Measurements from ENCODE around the gene ARID1A. TPM values are rescaled to one million over a fixed set of nuclear protein-coding genes. Genes with fewer than 3 reads are reported as not detected.

Gene ARID1A
- total and polyA plus RNA-seq, 2 experiments from 2014 or later: 50.0 to 104 TPM

DNA sequence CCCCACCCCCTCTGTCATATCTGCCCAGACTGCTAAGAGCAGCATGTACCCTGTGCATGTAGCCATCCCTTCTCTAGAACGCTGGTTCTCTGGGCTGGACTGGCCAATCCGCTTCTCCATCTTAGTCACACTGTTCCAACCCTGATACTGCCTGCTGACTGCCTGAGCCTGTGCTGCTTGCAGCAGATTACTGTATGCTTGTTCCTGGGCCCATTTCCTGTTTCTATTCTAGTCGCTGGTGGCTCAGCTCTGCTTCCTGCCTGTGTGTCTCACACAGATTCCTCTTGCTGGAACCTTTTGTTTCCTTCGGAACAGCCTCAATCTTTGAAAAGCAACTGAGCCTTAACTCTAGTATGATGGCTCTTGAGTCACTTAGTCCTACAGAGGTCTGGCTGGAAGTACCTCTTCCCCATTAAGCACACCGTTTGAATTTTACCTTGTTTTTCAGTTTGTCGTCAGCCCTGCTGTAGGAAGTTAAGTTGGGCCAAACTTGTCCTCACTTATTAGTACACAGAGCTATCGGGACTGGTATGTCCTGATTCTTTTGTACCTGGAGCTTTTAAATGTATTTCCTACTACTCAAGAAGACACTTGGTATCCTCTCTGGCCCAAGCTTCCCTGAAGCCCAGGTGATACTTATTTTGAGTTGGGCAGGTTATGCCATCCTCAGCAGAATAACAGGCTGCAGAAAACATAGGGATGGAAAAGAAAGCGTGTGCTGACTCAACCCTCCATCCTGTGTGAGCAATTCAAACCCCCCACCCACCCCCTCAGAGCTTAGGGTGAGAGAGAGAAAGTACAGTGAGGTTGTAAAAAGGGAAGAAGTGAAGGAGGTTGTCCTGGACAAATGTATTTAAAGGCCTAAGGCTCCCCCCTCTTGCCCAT, 48.5 kb downstream of the ARID1A start:
- Mint-ChIP-seq H3K4me3 (no peak overlapping the region; the same call in 2 of the 3 replicates), H3K36me3 (ENCODE audit: low read depth) (peaks cover 87% of the 10 kb centered on the region), H3K27me3 (ENCODE audit: insufficient read depth, low read depth, poor library complexity) (peaks cover 12% of the 10 kb centered on the region), H3K27ac (peak overlapping the region; percentile 60; the same call in 1 of the 2 replicates), H3K4me1 (peaks cover 33% of the 10 kb centered on the region), H3K9me3 (no peaks in the 10 kb centered on the region)
- H3K4me1 ChIP-seq (ENCODE audit: insufficient read depth): peaks cover 12% of the 10 kb centered on the region
- TF ChIP-seq NANOG (IDR thresholded peaks at IDR 0.05; ENCODE audit: borderline replicate concordance): 0 out of 2 replicates have a peak, but pooled peaks have one; percentile 16
- TF ChIP-seq, protein P1, sequence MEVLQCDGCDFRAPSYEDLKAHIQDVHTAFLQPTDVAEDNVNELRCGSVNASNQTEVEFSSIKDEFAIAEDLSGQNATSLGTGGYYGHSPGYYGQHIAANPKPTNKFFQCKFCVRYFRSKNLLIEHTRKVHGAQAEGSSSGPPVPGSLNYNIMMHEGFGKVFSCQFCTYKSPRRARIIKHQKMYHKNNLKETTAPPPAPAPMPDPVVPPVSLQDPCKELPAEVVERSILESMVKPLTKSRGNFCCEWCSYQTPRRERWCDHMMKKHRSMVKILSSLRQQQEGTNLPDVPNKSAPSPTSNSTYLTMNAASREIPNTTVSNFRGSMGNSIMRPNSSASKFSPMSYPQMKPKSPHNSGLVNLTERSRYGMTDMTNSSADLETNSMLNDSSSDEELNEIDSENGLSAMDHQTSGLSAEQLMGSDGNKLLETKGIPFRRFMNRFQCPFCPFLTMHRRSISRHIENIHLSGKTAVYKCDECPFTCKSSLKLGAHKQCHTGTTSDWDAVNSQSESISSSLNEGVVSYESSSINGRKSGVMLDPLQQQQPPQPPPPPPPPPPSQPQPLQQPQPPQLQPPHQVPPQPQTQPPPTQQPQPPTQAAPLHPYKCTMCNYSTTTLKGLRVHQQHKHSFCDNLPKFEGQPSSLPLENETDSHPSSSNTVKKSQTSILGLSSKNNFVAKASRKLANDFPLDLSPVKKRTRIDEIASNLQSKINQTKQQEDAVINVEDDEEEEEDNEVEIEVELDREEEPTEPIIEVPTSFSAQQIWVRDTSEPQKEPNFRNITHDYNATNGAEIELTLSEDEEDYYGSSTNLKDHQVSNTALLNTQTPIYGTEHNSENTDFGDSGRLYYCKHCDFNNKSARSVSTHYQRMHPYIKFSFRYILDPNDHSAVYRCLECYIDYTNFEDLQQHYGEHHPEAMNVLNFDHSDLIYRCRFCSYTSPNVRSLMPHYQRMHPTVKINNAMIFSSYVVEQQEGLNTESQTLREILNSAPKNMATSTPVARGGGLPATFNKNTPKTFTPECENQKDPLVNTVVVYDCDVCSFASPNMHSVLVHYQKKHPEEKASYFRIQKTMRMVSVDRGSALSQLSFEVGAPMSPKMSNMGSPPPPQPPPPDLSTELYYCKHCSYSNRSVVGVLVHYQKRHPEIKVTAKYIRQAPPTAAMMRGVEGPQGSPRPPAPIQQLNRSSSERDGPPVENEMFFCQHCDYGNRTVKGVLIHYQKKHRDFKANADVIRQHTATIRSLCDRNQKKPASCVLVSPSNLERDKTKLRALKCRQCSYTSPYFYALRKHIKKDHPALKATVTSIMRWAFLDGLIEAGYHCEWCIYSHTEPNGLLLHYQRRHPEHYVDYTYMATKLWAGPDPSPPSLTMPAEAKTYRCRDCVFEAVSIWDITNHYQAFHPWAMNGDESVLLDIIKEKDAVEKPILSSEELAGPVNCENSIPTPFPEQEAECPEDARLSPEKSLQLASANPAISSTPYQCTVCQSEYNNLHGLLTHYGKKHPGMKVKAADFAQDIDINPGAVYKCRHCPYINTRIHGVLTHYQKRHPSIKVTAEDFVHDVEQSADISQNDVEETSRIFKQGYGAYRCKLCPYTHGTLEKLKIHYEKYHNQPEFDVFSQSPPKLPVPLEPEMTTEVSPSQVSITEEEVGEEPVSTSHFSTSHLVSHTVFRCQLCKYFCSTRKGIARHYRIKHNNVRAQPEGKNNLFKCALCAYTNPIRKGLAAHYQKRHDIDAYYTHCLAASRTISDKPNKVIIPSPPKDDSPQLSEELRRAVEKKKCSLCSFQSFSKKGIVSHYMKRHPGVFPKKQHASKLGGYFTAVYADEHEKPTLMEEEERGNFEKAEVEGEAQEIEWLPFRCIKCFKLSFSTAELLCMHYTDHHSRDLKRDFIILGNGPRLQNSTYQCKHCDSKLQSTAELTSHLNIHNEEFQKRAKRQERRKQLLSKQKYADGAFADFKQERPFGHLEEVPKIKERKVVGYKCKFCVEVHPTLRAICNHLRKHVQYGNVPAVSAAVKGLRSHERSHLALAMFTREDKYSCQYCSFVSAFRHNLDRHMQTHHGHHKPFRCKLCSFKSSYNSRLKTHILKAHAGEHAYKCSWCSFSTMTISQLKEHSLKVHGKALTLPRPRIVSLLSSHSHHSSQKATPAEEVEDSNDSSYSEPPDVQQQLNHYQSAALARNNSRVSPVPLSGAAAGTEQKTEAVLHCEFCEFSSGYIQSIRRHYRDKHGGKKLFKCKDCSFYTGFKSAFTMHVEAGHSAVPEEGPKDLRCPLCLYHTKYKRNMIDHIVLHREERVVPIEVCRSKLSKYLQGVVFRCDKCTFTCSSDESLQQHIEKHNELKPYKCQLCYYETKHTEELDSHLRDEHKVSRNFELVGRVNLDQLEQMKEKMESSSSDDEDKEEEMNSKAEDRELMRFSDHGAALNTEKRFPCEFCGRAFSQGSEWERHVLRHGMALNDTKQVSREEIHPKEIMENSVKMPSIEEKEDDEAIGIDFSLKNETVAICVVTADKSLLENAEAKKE (CRISPR knock-in tag; IDR thresholded peaks at IDR 0.05): no peak
- TF ChIP-seq, protein P2, sequence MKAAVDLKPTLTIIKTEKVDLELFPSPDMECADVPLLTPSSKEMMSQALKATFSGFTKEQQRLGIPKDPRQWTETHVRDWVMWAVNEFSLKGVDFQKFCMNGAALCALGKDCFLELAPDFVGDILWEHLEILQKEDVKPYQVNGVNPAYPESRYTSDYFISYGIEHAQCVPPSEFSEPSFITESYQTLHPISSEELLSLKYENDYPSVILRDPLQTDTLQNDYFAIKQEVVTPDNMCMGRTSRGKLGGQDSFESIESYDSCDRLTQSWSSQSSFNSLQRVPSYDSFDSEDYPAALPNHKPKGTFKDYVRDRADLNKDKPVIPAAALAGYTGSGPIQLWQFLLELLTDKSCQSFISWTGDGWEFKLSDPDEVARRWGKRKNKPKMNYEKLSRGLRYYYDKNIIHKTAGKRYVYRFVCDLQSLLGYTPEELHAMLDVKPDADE (IDR thresholded peaks at IDR 0.05): peak; percentile 93
- TF ChIP-seq EZH2 (IDR thresholded peaks at IDR 0.05; ENCODE audit: low read depth, unreplicated experiment): no peak
- peak; percentile 90 for ATAC-seq
- H3K9me2 ChIP-seq (ENCODE audit: insufficient read depth): no peaks in the 10 kb centered on the region
- H3K4me2 ChIP-seq: peak overlapping the region; percentile 30; the same call in 1 of the 2 replicates
- H3K36me3 ChIP-seq (ENCODE audit: insufficient read depth): peaks cover 34% of the 10 kb centered on the region
- DNase-seq (ENCODE audit: low spot score): peak; percentile 92
- H3F3A ChIP-seq (replicated peaks; ENCODE audit: low read depth): 0 out of 2 replicates have a peak, but pooled peaks cover 9% of the 10 kb centered on the region
- no peak overlapping the region for H2AFZ ChIP-seq
- H3K4me3 ChIP-seq: no peak overlapping the region
- peaks cover 74% of the 10 kb centered on the region for H4K20me1 ChIP-seq (replicated peaks; ENCODE audit: insufficient read depth)
- no peak overlapping the region; the same call in none of the 2 replicates for H3K27ac ChIP-seq (ENCODE audit: low read depth)
- H3K79me2 ChIP-seq (replicated peaks; ENCODE audit: insufficient read depth): peaks cover 81% of the 10 kb centered on the region
- H3K27me3 ChIP-seq (ENCODE audit: insufficient read depth): no peaks in the 10 kb centered on the region

All from GM23338 (cell line).